GM23338 (cell line): ENCODE results near the gene SNX8. TPM values are rescaled to one million over a fixed set of nuclear protein-coding genes. Genes with fewer than 3 reads are reported as not detected.

ENCODE experiments used
- ATAC-seq: fragments of 200-7000 bp; cut with Tn5 transposase; 3 replicates; pipeline ENCODE4 v1.9.1; 2020
- DNase-seq: peaks from one replicate; pipeline ENCODE4 v3.0.0-alpha.2; 2015; ENCODE audit warnings: low spot score
- H2AFZ ChIP-seq: fragments of 200-600 bp; sonication (generic); 2 replicates; pipeline ENCODE4 v1.8.0; 2016; ENCODE audit warnings: antibody characterized with exemption, mild to moderate bottlenecking, moderate library complexity
- H3F3A ChIP-seq: fragments of 200-600 bp; sonication (generic); replicated peaks from 2 replicates; pipeline ENCODE4 v1.8.0; 2017; ENCODE audit warnings: antibody characterized with exemption, mixed run types, low read depth
- H3K27ac ChIP-seq: fragments of 200-600 bp; sonication (generic); 2 replicates; pipeline ENCODE4 v1.6.1; 2016; ENCODE audit warnings: low read depth
- H3K27me3 ChIP-seq: fragments of 200-600 bp; sonication (generic); 2 replicates; pipeline ENCODE4 v1.8.0; 2016; ENCODE audit warnings: mild to moderate bottlenecking, mixed run types, moderate library complexity; ENCODE audit not compliant: insufficient read depth
- H3K36me3 ChIP-seq: fragments of 200-600 bp; sonication (generic); 2 replicates; pipeline ENCODE4 v1.8.0; 2016; ENCODE audit warnings: mild to moderate bottlenecking; ENCODE audit not compliant: insufficient read depth
- H3K4me1 ChIP-seq: fragments of 200-600 bp; sonication (generic); 2 replicates; pipeline ENCODE4 v1.8.0; 2016; ENCODE audit warnings: mild to moderate bottlenecking, moderate library complexity; ENCODE audit not compliant: insufficient read depth
- H3K4me2 ChIP-seq: fragments of 200-600 bp; sonication (generic); 2 replicates; pipeline ENCODE4 v1.7.1; 2017; ENCODE audit warnings: mixed run types
- H3K4me3 ChIP-seq: fragments of 200-600 bp; sonication (generic); 2 replicates; pipeline ENCODE4 v1.6.1; 2016; ENCODE audit warnings: mixed run types
- H3K79me2 ChIP-seq: fragments of 200-600 bp; sonication (generic); replicated peaks from 2 replicates; pipeline ENCODE4 v1.8.0; 2017; ENCODE audit warnings: mild to moderate bottlenecking; ENCODE audit not compliant: insufficient read depth
- H3K9me2 ChIP-seq: fragments of 200-600 bp; sonication (generic); 2 replicates; pipeline ENCODE4 v1.8.0; 2017; ENCODE audit not compliant: insufficient read depth
- H4K20me1 ChIP-seq: fragments of 200-600 bp; sonication (generic); replicated peaks from 2 replicates; pipeline ENCODE4 v1.8.0; 2017; ENCODE audit warnings: mild to moderate bottlenecking; ENCODE audit not compliant: insufficient read depth
- H3K27ac Mint-ChIP-seq: 2 replicates; pipeline ENCODE4 v1.8.0; 2020; ENCODE audit warnings: inconsistent platforms, mild to moderate bottlenecking, moderate library complexity, mixed read lengths
- H3K27me3 Mint-ChIP-seq: 3 replicates; pipeline ENCODE4 v1.8.0; 2022; ENCODE audit warnings: low read depth, mild to moderate bottlenecking, moderate library complexity, mixed read lengths, inconsistent platforms; ENCODE audit not compliant: insufficient read depth, poor library complexity
- H3K36me3 Mint-ChIP-seq: 3 replicates; pipeline ENCODE4 v1.8.0; 2021; ENCODE audit warnings: low read depth, mild to moderate bottlenecking, inconsistent platforms, moderate library complexity, mixed read lengths
- H3K4me1 Mint-ChIP-seq: 3 replicates; pipeline ENCODE4 v1.8.0; 2020; ENCODE audit warnings: mild to moderate bottlenecking, inconsistent platforms, mixed read lengths
- H3K4me3 Mint-ChIP-seq: 3 replicates; pipeline ENCODE4 v1.8.0; 2021; ENCODE audit warnings: moderate library complexity, mild to moderate bottlenecking, inconsistent platforms, mixed read lengths
- H3K9me3 Mint-ChIP-seq: 3 replicates; pipeline ENCODE4 v1.8.0; 2020; ENCODE audit warnings: moderate library complexity, mild to moderate bottlenecking, inconsistent platforms, mixed read lengths
- CREB1 ChIP-seq: fragments of 250-450 bp; sonication (Bioruptor Pico); IDR thresholded peaks from 2 replicates; pipeline ENCODE4 v1.5.0; 2020; ENCODE audit warnings: low read depth, mild to moderate bottlenecking, moderate library complexity
- EZH2 ChIP-seq: fragments of 200-600 bp; sonication (generic); IDR thresholded peaks from one replicate; pipeline ENCODE4 v1.8.0; 2017; ENCODE audit warnings: antibody characterized with exemption, mild to moderate bottlenecking, low read depth; ENCODE audit not compliant: unreplicated experiment
- EZH2phosphoT487 ChIP-seq: fragments of 200-600 bp; sonication (generic); IDR thresholded peaks from one replicate; pipeline ENCODE4 v1.8.1; 2018; ENCODE audit warnings: antibody characterized with exemption; ENCODE audit not compliant: unreplicated experiment
- JUNB ChIP-seq: IDR thresholded peaks from one replicate; pipeline ENCODE4 v1.6.1; 2016; ENCODE audit warnings: antibody characterized with exemption; ENCODE audit not compliant: unreplicated experiment
- NANOG ChIP-seq: IDR thresholded peaks from 2 replicates; pipeline ENCODE4 v1.6.1; 2016; ENCODE audit warnings: antibody characterized with exemption, borderline replicate concordance
- POLR2AphosphoS5 ChIP-seq: IDR thresholded peaks from 2 replicates; pipeline ENCODE4 v1.6.1; 2016; ENCODE audit warnings: antibody characterized with exemption, low read depth
- STAT1 ChIP-seq: IDR thresholded peaks from one replicate; pipeline ENCODE4 v1.6.1; 2016; ENCODE audit warnings: antibody characterized with exemption; ENCODE audit not compliant: unreplicated experiment
- ZNF114 ChIP-seq: fragments of 250-450 bp; sonication (Bioruptor Pico); IDR thresholded peaks from 2 replicates; pipeline ENCODE4 v1.5.0; 2020; ENCODE audit warnings: mild to moderate bottlenecking, moderate library complexity
- ZNF331 ChIP-seq: fragments of 250-450 bp; sonication (Bioruptor Pico); IDR thresholded peaks from 2 replicates; pipeline ENCODE4 v1.5.0; 2020; ENCODE audit warnings: low read depth, mild to moderate bottlenecking, moderate library complexity
- polyA plus RNA-seq: library from polyadenylated mRNA; unstranded; fragments of >200 nt; fragmentation: Nextera tagmentation; extraction: Ambion mirVana; gene quantifications from 2 replicates; pipeline ENCODE4 v1.2.1, GENCODE V29; 2016
- total RNA-seq: library from RNA; depleted of rRNA; stranded (reverse); fragments of >200 nt; shearing (Covaris generic); gene quantifications from 2 replicates; pipeline ENCODE4 v1.2.3, GENCODE V29; 2014
- TF ChIP-seq, protein P1 (sequence below): IDR thresholded peaks from one replicate; pipeline ENCODE4 v1.6.1; 2018; ENCODE audit warnings: antibody characterized with exemption; ENCODE audit not compliant: unreplicated experiment
- TF ChIP-seq, protein P2 (sequence below): IDR thresholded peaks from 2 replicates; pipeline ENCODE4 v1.6.1; 2016; ENCODE audit warnings: antibody characterized with exemption
- TF ChIP-seq, protein P3 (sequence below), 2 experiments: fragments of 200-600 bp in 1 of 2; sonication (generic) in 1 of 2; conservative IDR thresholded peaks; 2 replicates each; pipeline versions ENCODE4 v1.5.1 to v1.6.1; 2016 to 2017; ENCODE audit warnings: antibody characterized with exemption in 2 of 2, low read depth in 2 of 2, mild to moderate bottlenecking in 2 of 2, moderate library complexity in 1 of 2
- TF ChIP-seq, protein P4 (sequence below): fragments of 250-450 bp; sonication (Bioruptor Pico); IDR thresholded peaks from 2 replicates; pipeline ENCODE4 v1.5.0; 2020; ENCODE audit warnings: mild to moderate bottlenecking, moderate library complexity

SNX8 gene
- total and polyA plus RNA-seq, 2 experiments from 2014 or later: 44.3 to 50.9 TPM

DNA sequence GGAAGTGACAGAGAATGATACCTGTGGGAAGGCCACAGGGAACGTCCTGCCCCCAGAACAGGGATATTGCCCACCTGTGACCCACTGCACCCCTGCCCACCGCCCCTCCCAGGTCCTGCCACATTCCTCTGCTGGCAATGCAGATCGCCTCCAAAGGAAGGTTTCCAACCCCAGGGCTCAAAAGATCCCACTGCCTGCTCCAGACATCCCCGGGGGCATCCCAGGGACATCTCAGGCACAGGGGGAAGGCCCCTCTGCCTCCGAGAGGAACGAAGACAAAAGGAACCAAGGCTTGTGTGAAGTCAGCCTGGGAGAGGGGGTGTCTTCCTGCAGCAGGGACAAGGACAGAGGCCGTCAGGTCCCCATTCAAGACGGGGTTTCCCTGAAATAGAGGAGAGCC is 43.7 kb downstream of the SNX8 start:
- DNase-seq (no peak), ATAC-seq (no peak; the same call in 2 of the 3 replicates)
- Histone ChIP-seq H3K27ac (0 out of 2 replicates have a peak overlapping the region, but pooled peaks have one; percentile 55), H3K4me1 (peaks cover 14% of the 10 kb centered on the region; the same call in 1 of the 2 replicates), H3F3A (0 out of 2 replicates have a peak, but pooled peaks cover 3% of the 10 kb centered on the region), H3K79me2 (no peaks in the 10 kb centered on the region), H3K4me2 (no peak overlapping the region), H2AFZ (no peak overlapping the region), H3K27me3 (no peaks in the 10 kb centered on the region), H4K20me1 (no peaks in the 10 kb centered on the region), H3K9me2 (no peaks in the 10 kb centered on the region), H3K36me3 (0 out of 2 replicates have a peak, but pooled peaks cover 2% of the 10 kb centered on the region), H3K4me3 (no peak overlapping the region)
- Mint-ChIP-seq H3K9me3 (peaks cover 11% of the 10 kb centered on the region), H3K4me3 (no peak overlapping the region), H3K27ac (no peak overlapping the region), H3K4me1 (peaks cover 6% of the 10 kb centered on the region), H3K36me3 (peaks cover 36% of the 10 kb centered on the region), H3K27me3 (peaks cover 2% of the 10 kb centered on the region)
- no peak for TF ChIP-seq POLR2AphosphoS5
- TF ChIP-seq ZNF331: no peak
- no peak for TF ChIP-seq JUNB
- TF ChIP-seq, protein P1, sequence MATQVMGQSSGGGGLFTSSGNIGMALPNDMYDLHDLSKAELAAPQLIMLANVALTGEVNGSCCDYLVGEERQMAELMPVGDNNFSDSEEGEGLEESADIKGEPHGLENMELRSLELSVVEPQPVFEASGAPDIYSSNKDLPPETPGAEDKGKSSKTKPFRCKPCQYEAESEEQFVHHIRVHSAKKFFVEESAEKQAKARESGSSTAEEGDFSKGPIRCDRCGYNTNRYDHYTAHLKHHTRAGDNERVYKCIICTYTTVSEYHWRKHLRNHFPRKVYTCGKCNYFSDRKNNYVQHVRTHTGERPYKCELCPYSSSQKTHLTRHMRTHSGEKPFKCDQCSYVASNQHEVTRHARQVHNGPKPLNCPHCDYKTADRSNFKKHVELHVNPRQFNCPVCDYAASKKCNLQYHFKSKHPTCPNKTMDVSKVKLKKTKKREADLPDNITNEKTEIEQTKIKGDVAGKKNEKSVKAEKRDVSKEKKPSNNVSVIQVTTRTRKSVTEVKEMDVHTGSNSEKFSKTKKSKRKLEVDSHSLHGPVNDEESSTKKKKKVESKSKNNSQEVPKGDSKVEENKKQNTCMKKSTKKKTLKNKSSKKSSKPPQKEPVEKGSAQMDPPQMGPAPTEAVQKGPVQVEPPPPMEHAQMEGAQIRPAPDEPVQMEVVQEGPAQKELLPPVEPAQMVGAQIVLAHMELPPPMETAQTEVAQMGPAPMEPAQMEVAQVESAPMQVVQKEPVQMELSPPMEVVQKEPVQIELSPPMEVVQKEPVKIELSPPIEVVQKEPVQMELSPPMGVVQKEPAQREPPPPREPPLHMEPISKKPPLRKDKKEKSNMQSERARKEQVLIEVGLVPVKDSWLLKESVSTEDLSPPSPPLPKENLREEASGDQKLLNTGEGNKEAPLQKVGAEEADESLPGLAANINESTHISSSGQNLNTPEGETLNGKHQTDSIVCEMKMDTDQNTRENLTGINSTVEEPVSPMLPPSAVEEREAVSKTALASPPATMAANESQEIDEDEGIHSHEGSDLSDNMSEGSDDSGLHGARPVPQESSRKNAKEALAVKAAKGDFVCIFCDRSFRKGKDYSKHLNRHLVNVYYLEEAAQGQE: no peak
- TF ChIP-seq, protein P2, sequence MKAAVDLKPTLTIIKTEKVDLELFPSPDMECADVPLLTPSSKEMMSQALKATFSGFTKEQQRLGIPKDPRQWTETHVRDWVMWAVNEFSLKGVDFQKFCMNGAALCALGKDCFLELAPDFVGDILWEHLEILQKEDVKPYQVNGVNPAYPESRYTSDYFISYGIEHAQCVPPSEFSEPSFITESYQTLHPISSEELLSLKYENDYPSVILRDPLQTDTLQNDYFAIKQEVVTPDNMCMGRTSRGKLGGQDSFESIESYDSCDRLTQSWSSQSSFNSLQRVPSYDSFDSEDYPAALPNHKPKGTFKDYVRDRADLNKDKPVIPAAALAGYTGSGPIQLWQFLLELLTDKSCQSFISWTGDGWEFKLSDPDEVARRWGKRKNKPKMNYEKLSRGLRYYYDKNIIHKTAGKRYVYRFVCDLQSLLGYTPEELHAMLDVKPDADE: no peak
- no peak for TF ChIP-seq EZH2phosphoT487
- no peak for TF ChIP-seq ZNF114 (CRISPR knock-in tag)
- TF ChIP-seq NANOG: no peak
- TF ChIP-seq STAT1: no peak
- TF ChIP-seq, protein P3, sequence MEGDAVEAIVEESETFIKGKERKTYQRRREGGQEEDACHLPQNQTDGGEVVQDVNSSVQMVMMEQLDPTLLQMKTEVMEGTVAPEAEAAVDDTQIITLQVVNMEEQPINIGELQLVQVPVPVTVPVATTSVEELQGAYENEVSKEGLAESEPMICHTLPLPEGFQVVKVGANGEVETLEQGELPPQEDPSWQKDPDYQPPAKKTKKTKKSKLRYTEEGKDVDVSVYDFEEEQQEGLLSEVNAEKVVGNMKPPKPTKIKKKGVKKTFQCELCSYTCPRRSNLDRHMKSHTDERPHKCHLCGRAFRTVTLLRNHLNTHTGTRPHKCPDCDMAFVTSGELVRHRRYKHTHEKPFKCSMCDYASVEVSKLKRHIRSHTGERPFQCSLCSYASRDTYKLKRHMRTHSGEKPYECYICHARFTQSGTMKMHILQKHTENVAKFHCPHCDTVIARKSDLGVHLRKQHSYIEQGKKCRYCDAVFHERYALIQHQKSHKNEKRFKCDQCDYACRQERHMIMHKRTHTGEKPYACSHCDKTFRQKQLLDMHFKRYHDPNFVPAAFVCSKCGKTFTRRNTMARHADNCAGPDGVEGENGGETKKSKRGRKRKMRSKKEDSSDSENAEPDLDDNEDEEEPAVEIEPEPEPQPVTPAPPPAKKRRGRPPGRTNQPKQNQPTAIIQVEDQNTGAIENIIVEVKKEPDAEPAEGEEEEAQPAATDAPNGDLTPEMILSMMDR (conservative IDR thresholded peaks at IDR 0.05; ENCODE audit: low read depth in 2 of 2): no peak
- no peak for TF ChIP-seq EZH2
- TF ChIP-seq, protein P4, sequence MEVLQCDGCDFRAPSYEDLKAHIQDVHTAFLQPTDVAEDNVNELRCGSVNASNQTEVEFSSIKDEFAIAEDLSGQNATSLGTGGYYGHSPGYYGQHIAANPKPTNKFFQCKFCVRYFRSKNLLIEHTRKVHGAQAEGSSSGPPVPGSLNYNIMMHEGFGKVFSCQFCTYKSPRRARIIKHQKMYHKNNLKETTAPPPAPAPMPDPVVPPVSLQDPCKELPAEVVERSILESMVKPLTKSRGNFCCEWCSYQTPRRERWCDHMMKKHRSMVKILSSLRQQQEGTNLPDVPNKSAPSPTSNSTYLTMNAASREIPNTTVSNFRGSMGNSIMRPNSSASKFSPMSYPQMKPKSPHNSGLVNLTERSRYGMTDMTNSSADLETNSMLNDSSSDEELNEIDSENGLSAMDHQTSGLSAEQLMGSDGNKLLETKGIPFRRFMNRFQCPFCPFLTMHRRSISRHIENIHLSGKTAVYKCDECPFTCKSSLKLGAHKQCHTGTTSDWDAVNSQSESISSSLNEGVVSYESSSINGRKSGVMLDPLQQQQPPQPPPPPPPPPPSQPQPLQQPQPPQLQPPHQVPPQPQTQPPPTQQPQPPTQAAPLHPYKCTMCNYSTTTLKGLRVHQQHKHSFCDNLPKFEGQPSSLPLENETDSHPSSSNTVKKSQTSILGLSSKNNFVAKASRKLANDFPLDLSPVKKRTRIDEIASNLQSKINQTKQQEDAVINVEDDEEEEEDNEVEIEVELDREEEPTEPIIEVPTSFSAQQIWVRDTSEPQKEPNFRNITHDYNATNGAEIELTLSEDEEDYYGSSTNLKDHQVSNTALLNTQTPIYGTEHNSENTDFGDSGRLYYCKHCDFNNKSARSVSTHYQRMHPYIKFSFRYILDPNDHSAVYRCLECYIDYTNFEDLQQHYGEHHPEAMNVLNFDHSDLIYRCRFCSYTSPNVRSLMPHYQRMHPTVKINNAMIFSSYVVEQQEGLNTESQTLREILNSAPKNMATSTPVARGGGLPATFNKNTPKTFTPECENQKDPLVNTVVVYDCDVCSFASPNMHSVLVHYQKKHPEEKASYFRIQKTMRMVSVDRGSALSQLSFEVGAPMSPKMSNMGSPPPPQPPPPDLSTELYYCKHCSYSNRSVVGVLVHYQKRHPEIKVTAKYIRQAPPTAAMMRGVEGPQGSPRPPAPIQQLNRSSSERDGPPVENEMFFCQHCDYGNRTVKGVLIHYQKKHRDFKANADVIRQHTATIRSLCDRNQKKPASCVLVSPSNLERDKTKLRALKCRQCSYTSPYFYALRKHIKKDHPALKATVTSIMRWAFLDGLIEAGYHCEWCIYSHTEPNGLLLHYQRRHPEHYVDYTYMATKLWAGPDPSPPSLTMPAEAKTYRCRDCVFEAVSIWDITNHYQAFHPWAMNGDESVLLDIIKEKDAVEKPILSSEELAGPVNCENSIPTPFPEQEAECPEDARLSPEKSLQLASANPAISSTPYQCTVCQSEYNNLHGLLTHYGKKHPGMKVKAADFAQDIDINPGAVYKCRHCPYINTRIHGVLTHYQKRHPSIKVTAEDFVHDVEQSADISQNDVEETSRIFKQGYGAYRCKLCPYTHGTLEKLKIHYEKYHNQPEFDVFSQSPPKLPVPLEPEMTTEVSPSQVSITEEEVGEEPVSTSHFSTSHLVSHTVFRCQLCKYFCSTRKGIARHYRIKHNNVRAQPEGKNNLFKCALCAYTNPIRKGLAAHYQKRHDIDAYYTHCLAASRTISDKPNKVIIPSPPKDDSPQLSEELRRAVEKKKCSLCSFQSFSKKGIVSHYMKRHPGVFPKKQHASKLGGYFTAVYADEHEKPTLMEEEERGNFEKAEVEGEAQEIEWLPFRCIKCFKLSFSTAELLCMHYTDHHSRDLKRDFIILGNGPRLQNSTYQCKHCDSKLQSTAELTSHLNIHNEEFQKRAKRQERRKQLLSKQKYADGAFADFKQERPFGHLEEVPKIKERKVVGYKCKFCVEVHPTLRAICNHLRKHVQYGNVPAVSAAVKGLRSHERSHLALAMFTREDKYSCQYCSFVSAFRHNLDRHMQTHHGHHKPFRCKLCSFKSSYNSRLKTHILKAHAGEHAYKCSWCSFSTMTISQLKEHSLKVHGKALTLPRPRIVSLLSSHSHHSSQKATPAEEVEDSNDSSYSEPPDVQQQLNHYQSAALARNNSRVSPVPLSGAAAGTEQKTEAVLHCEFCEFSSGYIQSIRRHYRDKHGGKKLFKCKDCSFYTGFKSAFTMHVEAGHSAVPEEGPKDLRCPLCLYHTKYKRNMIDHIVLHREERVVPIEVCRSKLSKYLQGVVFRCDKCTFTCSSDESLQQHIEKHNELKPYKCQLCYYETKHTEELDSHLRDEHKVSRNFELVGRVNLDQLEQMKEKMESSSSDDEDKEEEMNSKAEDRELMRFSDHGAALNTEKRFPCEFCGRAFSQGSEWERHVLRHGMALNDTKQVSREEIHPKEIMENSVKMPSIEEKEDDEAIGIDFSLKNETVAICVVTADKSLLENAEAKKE: no peak
- no peak for TF ChIP-seq CREB1 (CRISPR knock-in tag)
